ENCODE measurements around the gene RBM7.

DNA sequence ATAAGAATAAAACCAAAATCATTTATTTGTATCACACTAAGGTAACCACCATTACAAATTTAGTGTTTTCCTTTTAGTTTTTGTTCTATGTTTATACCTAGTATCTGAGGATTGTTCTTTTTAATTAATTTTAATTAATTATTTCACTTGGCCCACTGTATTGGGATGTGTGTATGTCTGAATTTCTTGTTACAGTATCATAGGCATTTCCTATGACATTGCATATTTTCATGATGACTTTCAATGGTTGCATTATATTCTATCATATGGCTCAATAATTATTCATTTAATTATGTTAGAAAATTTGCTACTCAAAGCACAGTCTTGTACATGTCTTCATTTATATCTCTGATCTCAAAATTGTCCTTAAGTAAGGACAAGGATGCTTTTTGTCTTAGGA, 41.1 kb upstream of the RBM7 start:
- TF ChIP-seq, protein P1, sequence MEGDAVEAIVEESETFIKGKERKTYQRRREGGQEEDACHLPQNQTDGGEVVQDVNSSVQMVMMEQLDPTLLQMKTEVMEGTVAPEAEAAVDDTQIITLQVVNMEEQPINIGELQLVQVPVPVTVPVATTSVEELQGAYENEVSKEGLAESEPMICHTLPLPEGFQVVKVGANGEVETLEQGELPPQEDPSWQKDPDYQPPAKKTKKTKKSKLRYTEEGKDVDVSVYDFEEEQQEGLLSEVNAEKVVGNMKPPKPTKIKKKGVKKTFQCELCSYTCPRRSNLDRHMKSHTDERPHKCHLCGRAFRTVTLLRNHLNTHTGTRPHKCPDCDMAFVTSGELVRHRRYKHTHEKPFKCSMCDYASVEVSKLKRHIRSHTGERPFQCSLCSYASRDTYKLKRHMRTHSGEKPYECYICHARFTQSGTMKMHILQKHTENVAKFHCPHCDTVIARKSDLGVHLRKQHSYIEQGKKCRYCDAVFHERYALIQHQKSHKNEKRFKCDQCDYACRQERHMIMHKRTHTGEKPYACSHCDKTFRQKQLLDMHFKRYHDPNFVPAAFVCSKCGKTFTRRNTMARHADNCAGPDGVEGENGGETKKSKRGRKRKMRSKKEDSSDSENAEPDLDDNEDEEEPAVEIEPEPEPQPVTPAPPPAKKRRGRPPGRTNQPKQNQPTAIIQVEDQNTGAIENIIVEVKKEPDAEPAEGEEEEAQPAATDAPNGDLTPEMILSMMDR (conservative IDR thresholded peaks at IDR 0.05 in 1 of 2, IDR thresholded peaks at IDR 0.05 in 1 of 2; ENCODE audit: extremely low read depth in 1 of 2, insufficient read depth in 1 of 2, low read depth in 1 of 2, low read length in 2 of 2), result no peak
- no peak for TF ChIP-seq EZH2 (IDR thresholded peaks at IDR 0.05; ENCODE audit: borderline replicate concordance, low read length)
